HEK293 (cell line): ENCODE measurements around the gene MKI67.

Experiments
- ATF2 ChIP-seq: fragments of 450-650 bp; formaldehyde crosslinking; IDR thresholded peaks from 2 replicates; pipeline ENCODE4 v1.5.1; 2016; ENCODE audit warnings: missing biosample characterization, missing genetic modification characterization, low read depth
- CTCF ChIP-seq: fragments of 450-650 bp; formaldehyde crosslinking; IDR thresholded peaks from 2 replicates; pipeline ENCODE4 v1.5.1; 2016; ENCODE audit warnings: missing biosample characterization, missing genetic modification characterization
- GLI4 ChIP-seq: fragments of 450-650 bp; formaldehyde crosslinking; IDR thresholded peaks from 2 replicates; pipeline ENCODE4 v1.5.1; 2016; ENCODE audit warnings: missing biosample characterization, missing genetic modification characterization
- HOXA7 ChIP-seq: sonication (generic); formaldehyde crosslinking; IDR thresholded peaks from 2 replicates; pipeline ENCODE4 v1.8.1; 2022; ENCODE audit warnings: missing genetic modification reagents, borderline replicate concordance
- KLF16 ChIP-seq: fragments of 450-650 bp; formaldehyde crosslinking; IDR thresholded peaks from 2 replicates; pipeline ENCODE4 v1.5.1; 2017; ENCODE audit warnings: missing biosample characterization, missing genetic modification characterization
- ZBTB49 ChIP-seq: fragments of 450-650 bp; formaldehyde crosslinking; IDR thresholded peaks from 2 replicates; pipeline ENCODE4 v1.5.1; 2016; ENCODE audit warnings: missing biosample characterization, missing genetic modification characterization, low read depth
- ZFP69B ChIP-seq: fragments of 450-650 bp; formaldehyde crosslinking; IDR thresholded peaks from 2 replicates; pipeline ENCODE4 v1.5.1; 2016; ENCODE audit warnings: missing biosample characterization, missing genetic modification characterization
- ZNF140 ChIP-seq: fragments of 450-650 bp; formaldehyde crosslinking; IDR thresholded peaks from 2 replicates; pipeline ENCODE4 v1.5.1; 2016; ENCODE audit warnings: missing biosample characterization, missing genetic modification characterization
- ZNF16 ChIP-seq: fragments of 450-650 bp; formaldehyde crosslinking; IDR thresholded peaks from 2 replicates; pipeline ENCODE4 v1.5.1; 2016; ENCODE audit warnings: low read depth, missing biosample characterization, missing genetic modification characterization
- ZNF488 ChIP-seq: fragments of 450-650 bp; formaldehyde crosslinking; IDR thresholded peaks from 2 replicates; pipeline ENCODE4 v1.5.1; 2016; ENCODE audit warnings: missing biosample characterization, missing genetic modification characterization
- ZNF530 ChIP-seq: fragments of 450-650 bp; formaldehyde crosslinking; IDR thresholded peaks from 2 replicates; pipeline ENCODE4 v1.5.1; 2016; ENCODE audit warnings: low read depth, missing biosample characterization, missing genetic modification characterization
- ZNF624 ChIP-seq: fragments of 450-650 bp; formaldehyde crosslinking; IDR thresholded peaks from 2 replicates; pipeline ENCODE4 v1.5.1; 2017; ENCODE audit warnings: missing biosample characterization, missing genetic modification characterization

GRCh38 chr10:128054163-128054970 is 71.9 kb downstream of the MKI67 start:
- TF ChIP-seq ZNF624 (tag by site-specific recombination) (no peak), CTCF (no peak), ZFP69B (no peak), ZNF140 (tag by site-specific recombination) (no peak), GLI4 (tag by site-specific recombination) (no peak), ATF2 (tag by site-specific recombination) (no peak), ZBTB49 (no peak), ZNF488 (tag by site-specific recombination) (no peak), KLF16 (tag by site-specific recombination) (no peak), HOXA7 (CRISPR knock-in tag) (no peak), ZNF530 (tag by site-specific recombination) (no peak), ZNF16 (tag by site-specific recombination) (no peak)
